T-helper 9 cell (primary cell): Measurements from ENCODE around the gene RBPJL.

Experiments used
- DNase-seq: peaks from one replicate; pipeline ENCODE4 v3.0.0-alpha.2; 2020

RBPJL gene

GRCh38 chr20:45318948-45319347 lies 12.3 kb downstream of the RBPJL start:
- no peak for DNase-seq

GRCh38 chr20:45320948-45321595 lies 14.4 kb downstream of the RBPJL start:
- DNase-seq = no peak

- no peak for DNase-seq
Observed at GRCh38 chr20:45322952-45323383, 16.3 kb downstream of the RBPJL start.

- no peak for DNase-seq
Observed at GRCh38 chr20:45323731-45324130, 17.1 kb downstream of the RBPJL start.

- DNase-seq = no peak
Observed at GRCh38 chr20:45325371-45325770, 18.7 kb downstream of the RBPJL start.

- DNase-seq = no peak
Observed at GRCh38 chr20:45328451-45328850, 21.8 kb downstream of the RBPJL start.

- DNase-seq = no peak
Observed at GRCh38 chr20:45329497-45330319, 23.1 kb downstream of the RBPJL start.

- DNase-seq = no peak
Observed at GRCh38 chr20:45330476-45330875, 23.8 kb downstream of the RBPJL start.

GRCh38 chr20:45336530-45337366 lies 30.1 kb downstream of the RBPJL start:
- no peak for DNase-seq

GRCh38 chr20:45337367-45338120 lies 30.9 kb downstream of the RBPJL start:
- no peak for DNase-seq

GRCh38 chr20:45338121-45339030 lies 31.7 kb downstream of the RBPJL start:
- DNase-seq = no peak

GRCh38 chr20:45339084-45339483 lies 32.4 kb downstream of the RBPJL start:
- no peak for DNase-seq

GRCh38 chr20:45339799-45340198 lies 33.2 kb downstream of the RBPJL start:
- DNase-seq = no peak

- DNase-seq = no peak
Observed at GRCh38 chr20:45340236-45340847, 33.7 kb downstream of the RBPJL start.

GRCh38 chr20:45340951-45341350 lies 34.3 kb downstream of the RBPJL start:
- no peak for DNase-seq

- DNase-seq = no peak
Observed at GRCh38 chr20:45341579-45341938, 34.9 kb downstream of the RBPJL start.

GRCh38 chr20:45341939-45342854 lies 35.6 kb downstream of the RBPJL start:
- DNase-seq = no peak

GRCh38 chr20:45342855-45343531 lies 36.4 kb downstream of the RBPJL start:
- no peak for DNase-seq

GRCh38 chr20:45343532-45344167 lies 37.0 kb downstream of the RBPJL start:
- DNase-seq = no peak
